Myocyte (in vitro differentiated cells): ENCODE results near the gene PILRA. TPM values are rescaled to one million over a fixed set of nuclear protein-coding genes. Genes with fewer than 3 reads are reported as not detected.
"Not testable (repeated sequence)": the region's sequence is repeated elsewhere in the genome, so short reads cannot be mapped to it uniquely, and the experiment has no call there.

ENCODE experiments used
- DNase-seq: peaks from one replicate; pipeline ENCODE4 v3.0.0-alpha.2; 2012; ENCODE audit warnings: low read depth
- polyA plus RNA-seq: library from polyadenylated mRNA; unstranded; fragments of >200 nt; gene quantifications from one replicate; pipeline ENCODE4 v1.2.1, GENCODE V29; 2012; ENCODE audit warnings: missing spikeins
- total RNA-seq: library from RNA; depleted of rRNA; stranded (reverse); fragments of >200 nt; gene quantifications from 2 replicates; pipeline ENCODE4 v1.2.3, GENCODE V29; 2014

PILRA gene
- total RNA-seq: 0.51 TPM in 1 of 2 replicates, not detected in the other
- polyA plus RNA-seq: 0.88 TPM

DNA sequence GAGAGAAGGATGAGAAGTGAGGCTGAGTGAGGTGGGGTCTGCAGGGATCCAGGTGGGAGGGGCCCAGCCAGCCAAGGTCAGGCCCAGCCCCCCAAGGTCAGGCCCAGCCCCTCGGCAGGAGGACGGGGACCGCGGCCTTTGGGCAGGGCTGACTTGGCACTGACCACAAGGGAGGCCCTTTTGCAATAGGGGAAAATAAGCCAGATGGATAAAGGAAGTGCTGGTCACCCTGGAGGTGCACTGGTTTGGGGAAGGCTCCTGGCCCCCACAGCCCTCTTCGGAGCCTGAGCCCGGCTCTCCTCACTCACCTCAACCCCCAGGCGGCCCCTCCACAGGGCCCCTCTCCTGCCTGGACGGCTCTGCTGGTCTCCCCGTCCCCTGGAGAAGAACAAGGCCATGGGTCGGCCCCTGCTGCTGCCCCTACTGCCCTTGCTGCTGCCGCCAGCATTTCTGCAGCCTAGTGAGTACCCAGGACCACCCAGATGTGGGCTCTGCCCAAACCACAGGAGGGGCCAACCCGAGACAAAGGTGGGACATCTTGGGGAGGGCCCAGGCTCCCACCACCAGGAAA, at the start of gene PILRA:
PILRA (plus strand) TSS at position 227 of the 571 bp plus-strand sequence; CDS start at position 397, 170 bp downstream.
- DNase-seq: no peak

DNA sequence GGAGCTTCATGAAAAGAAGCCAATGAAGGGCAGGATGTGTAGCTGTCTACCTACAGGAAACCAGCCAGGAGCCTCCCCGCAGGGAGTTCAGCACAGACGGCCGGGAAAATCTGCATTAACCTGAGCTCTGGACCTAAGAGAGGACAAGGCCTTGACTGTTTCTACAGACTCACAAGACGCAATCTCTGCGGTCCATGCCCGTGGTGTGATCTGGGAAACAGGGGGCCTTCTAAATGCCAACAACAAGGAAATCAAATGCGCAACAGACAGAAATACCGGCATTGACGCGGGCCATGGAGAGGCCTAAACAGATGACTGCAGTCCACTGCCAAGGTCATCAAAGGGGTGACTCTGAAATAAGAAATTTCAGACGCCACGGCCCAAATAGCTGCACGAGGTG, 49.1 kb upstream of the PILRA start:
- not testable (repeated sequence) for DNase-seq

DNA sequence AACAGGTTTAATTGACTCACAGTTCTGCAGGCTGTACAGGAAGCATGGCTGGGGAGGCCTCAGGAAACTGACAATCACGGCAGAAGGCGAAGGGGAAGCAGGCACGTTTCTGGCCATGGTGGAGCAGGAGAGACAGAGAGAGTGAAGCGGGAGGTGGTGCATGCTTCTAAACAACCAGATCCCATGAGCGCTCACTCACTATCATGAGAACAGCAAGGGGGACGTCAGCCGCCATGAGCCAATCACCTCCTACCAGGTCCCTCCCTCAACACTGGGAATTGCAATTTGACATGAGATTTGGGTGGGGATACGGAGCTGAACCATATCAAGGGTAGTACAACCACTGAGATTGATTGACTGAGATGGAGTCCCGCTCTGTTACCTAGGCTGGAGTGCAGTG, 47.6 kb upstream of the PILRA start:
- not testable (repeated sequence) for DNase-seq

DNA sequence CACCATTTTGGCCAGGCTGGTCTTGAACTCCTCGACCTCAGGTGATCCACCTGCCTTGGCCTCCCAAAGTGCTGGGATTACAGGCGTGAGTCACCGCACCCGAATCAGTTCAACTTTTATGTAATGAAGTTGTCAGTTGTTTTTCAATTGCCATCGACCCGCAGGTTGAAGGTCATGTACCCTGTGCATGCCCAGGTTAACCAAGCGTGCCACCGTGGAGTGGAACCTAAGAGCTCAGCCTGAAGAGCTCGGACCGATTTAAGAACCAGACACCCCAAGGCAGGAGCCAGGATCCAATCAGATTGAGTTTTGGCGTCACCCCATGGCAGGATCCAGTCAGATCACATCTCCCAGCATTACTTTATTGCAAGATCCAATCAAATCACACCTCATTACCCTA, 46.4 kb upstream of the PILRA start:
- DNase-seq: not testable (repeated sequence)

DNA sequence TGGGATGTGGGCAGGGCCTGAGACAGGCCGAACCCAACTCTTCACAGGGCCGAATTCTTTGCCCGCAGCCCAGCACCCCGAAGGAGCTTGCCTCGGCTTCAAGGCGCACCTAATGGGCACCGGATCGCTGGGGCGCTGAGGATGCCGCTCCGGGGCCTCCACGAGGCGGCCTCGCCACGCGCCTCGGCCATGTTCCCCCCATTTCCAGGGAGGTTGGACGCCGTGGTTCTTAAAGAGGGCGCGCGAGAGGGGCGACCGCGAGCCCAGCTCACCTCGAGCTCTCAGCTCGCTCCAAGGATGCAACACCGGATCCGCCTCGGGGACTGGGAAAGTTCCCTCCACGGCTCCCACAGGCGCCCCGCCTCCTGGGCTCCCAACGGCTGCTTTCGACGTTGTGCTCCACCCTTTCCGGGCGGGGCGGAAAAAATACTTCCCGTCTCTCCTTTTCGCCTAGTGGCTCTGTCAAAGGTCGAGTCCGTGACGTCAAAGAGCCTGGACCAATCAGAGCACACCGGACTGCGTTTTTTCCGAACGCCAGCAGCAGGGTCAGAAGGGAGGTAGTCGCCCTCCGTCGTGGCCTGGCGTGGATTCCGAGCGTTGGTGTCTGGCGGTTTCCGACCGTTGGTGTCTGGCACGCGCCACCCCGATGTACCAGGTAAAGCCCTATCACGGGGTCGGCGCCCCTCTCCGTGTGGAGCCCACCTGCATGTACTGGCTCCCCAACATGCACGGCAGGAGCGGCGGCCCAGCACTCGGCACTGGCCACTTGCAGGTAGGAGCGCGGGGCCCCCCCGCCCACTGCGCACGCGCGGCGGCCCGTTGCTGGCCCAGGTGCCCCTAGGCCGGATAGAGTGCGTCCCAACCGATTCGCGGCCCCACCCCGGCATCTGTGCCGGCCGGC, 37.5 kb upstream of the PILRA start:
- peak; percentile 96 for DNase-seq

DNA sequence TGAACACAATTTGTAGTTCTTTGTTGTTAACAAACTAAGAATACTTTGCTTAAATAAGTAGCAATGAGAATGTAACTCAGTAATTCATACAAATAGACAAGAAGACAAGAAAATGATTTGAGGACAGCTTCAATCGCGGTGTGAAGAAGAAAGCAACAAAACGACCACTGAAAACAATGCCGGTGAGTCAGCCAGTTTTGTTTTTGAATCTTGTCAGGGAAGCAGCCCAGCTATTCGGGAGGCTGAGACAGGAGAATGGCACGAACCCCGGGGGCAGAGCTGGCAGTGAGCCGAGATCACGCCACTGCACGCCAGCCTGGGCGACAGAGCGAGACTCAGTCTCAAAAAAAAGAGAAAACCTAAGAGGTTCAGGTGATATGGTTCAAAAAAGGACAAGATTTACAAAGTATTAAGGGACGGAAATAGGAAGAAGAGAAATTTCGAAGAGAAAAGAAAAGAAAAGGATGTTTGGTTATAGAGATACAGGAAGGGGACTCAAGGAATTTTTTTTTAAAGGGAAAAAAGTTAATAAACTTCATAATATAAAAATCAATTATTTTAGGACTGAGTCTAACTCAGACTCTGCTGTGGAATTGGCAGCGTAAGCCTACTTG, 35.1 kb upstream of the PILRA start:
- DNase-seq: not testable (repeated sequence)

DNA sequence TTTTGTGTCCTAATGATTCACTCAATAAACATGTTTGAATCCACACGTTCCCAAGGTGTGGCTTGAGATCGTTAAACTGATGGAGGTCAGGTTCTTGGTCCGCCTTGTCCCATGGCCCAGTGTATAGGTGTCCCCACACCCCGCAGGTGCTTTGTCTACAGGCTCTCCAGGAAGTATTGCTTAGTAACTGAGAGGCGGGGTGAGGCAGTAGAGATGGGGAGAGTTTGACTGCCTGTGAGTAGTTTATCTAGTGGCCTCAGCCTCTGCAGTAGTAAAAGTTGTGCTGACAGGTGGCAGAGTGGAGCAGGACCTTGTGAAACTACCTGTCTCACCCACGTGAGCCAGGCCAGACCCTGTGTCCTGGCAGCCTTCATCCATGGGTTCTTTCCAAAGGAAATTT, 32.0 kb upstream of the PILRA start:
- DNase-seq: not testable (repeated sequence)

DNA sequence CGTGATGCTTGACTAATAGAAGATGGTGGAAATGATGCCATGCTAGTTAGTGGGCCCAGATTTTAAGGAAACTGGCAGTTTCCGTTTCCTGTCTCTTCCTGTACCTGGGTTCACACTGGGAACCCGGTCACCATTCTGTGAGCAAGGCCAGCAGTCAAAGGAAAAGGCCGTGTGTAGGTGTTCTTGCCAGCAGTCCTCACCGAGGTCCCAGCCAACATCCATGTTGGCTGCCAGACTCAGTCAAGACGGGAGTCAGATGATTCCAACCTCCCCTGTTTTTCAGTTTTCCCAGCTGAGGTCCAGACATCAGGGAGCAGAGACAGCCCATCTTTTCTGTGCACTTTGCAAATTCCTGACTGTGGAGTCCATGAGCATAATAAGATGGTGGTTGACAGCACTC, 30.5 kb upstream of the PILRA start:
- DNase-seq: no peak

DNA sequence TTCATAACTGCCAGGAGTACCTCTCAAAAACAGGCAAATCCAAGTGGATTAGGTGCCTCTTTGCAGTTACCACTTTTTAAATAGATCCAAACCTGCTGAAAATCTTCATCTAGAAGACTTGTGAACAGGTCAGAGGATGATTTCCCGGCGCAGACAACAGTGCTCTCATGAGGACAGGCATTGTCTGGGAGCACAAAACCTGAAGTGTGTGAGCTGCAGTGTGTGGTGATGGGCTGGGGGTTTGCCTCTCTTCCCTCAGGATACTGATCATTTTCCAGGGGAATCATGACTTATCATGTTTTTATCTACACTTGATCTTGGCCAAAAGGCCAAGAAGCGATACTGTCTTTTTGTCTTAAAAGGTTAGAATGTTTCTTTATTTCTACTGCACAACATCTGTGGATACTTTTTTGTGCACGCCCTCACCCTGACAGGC, 29.1 kb upstream of the PILRA start:
- DNase-seq: not testable (repeated sequence)

DNA sequence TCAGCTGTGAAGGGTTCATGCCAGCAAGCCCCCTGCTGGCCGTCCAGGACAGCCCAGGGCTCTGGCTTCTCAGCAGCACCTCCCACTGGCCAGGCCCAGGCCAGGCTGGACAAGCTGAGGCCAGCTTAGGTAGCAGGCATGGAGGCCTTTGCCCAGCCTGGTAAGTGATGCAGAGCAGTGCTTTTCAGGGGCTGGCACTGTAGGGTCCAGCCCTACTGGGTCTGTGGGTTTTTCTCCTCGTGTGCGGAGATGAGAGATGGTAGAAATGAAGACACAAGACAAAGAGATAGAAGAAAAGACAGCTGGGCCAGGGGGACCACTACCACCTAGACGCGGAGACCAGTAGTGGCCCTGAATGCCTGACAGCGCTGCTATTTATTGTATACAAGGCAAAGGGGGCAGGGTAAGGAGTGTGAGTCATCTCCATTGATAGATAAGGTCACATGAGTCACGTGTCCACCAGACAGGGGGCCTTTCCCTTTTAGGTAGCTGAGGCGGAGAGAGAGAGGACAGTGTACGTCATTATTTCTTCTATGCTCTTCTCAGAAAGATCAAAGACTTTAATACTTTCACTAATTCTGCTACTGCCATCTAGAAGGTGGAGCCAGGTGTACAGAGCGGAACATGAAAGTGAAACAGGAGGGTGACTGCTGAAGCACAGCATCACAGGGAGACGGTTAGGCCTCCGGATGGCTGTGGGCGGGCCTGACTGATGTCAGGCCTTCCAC, 28.6 kb upstream of the PILRA start:
- DNase-seq: peak; percentile 31

DNA sequence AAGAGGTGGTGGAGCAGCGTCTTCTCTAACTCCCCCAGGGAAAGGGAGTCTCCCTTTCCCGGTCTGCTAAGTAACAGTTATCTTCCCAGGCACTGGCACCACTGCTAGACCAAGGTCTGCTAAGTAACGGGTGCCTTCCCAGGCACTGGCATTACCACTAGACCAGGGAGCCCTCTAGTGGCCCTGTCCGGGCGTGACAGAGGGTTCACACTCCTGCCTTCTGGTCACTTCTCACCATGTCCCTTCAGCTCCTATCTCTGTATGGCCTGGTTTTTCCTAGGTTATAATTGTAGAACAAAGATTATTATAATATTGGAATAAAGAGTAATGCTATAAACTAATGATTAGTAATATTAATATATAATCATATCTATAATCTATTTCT, 28.0 kb upstream of the PILRA start:
- DNase-seq: peak; percentile 61

DNA sequence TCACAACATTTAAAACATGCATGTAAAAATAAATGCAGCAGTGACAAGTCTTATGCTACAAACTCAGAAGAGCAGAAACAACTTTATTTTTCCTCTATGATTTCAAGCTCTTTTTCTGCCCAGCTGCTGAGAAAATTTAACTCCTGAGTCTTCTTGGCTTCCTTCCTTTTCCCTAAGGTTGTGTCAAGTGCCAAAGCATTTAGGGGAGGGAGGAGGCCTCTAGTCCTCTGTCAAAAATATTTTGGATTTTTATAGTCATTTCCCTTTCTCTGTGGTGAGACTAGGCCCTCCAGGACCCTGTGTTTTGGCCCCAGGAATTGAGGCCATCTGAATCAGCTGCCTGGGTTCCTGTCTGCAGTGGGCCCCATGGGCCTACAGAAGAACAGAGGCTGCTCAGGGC, 26.4 kb upstream of the PILRA start:
- no peak for DNase-seq

DNA sequence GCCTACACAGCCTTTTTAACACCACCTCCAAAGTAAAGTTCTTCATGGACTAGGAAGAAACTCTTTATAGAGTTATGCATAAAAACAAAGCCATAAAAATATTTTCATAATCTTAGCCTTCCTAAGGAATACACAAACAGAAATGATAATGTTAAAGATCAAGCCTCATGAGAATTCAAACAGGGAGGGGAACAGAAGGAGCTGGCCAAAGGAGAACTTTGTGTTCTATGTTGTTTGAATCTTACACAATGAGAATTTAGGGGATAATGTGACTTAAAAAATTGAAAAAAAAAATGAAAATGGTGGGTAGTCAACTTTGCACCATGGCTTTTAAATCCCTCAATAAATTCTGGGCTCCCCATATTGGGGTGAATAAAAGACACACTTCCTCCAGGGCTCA, 24.5 kb upstream of the PILRA start:
- DNase-seq: no peak

DNA sequence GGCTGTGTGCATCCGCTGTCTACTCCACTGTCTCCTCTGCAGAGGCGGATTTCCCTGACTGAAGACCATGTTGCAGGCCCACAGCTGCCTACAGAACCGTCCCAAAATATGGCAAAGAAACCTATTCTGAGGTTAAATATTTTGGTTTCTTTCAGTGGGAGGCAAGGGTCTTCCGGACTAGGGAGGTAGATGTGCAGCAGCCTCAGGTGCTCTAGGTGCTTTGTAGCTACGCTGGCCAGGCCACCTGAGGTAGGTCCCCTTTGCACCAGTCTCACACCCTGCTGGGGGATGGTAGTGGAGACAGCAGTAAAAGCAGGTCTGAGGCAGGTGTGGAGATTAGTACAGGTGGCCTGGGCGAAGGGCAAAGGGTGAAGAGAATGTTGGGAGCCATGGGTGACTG, 23.5 kb upstream of the PILRA start:
- DNase-seq: no peak

DNA sequence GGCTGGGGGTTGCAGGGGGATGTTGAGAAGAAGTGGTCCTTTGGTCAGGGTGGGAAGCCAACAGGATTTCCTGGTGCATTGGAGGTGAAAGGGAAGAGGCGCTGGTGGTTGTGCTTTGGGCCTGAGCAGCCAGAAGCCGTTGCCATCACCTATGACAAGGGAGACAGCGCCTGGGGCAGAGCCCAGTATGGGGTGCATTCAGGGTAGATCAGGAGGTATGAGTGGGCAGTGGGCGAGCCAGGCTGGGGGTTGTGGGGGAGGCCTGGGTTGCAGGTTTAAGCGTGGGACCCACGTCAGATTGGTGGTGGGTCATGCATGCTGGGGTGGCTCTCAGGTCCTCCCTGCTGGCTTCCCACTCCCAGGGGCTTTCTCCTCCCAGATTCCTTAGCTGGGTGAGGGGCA, 21.6 kb upstream of the PILRA start:
- DNase-seq: no peak

DNA sequence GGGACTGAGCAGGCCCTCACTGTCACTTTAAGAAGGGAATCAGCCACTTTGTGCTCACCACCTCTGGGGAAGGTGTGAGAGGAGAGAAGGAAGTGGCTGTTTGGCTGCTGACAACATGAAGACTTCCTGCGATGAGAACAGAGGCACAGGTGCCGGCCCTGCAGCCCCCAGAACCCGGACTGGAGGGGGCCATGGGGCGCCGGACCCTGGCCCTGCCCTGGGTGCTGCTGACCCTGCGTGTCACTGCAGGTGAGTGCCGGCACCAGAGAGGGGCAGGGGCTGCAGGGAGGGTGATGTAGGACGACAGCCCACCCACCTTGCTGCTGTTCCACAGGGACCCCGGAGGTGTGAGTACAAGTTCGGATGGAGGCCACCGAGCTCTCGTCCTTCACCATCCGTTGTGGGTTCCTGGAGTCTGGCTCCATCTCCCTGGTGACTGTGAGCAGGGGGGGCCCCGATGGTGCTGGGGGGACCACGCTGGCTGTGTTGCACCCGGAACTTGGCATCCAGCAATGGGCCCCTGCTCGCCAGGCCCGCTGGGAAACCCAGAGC, 21.0 kb upstream of the PILRA start:
- DNase-seq: not testable (repeated sequence)

DNA sequence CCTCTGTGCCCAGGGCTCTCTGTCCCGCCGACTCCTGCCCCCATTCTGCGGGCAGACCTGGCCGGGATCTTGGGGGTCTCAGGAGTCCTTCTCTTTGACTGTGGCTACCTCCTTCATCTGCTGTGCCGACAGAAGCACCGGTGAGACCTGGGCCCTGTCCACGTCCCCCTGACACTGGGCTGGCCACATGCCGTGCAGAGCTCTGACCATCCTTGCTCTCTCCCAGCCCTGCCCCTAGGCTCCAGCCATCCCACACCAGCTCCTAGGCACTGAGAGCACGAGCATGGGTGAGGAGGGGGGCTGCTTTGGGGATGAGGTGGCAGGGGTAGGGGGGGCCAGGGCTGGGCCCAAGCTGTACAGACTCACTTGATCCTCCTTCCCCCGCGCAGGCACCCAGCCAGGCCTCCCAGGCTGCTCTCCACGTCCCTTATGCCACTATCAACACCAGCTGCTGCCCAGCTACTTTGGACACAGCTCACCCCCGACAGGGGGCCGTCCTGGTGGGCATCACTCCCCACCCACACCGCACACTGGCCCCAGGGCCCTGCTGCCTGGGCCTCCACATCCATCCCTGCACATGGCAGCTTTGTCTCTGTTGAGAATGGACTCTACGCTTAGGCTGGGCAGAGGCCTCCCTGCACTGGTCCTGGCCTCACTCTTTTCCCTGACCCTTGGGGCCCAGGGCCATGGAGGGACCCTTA, 20.2 kb upstream of the PILRA start:
- DNase-seq: no peak

DNA sequence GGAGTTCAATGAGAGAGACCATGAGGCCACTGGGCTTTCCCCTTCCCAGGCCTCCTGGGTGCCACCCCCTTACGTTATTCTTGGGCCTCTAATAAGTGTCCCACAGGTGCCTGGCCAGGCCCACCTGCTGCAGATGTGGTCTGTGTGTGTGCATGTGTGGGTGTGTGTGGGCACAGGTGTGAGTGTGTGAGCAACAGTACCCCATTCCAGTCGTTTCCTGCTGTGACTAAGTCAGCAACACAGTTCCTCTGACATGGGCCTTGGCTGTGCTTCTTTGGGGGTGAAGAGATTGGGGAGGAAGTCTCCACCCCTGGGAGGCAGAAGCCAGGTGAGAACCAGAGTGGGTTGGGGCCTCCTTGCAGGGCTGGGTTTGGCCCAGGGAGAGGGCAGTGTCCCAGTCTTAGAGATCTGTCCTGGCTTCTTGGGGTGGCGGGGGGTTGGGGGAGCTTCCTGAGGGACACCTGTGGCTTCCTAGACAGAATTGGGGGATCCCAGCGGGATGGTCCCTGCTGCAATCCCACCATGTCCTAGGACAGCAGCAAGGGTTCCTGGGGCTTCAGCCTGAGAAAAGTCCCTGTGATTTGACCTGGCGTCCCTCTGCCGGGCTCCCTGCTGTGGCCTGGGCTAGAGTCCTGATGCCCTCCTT, 19.5 kb upstream of the PILRA start:
- no peak for DNase-seq

DNA sequence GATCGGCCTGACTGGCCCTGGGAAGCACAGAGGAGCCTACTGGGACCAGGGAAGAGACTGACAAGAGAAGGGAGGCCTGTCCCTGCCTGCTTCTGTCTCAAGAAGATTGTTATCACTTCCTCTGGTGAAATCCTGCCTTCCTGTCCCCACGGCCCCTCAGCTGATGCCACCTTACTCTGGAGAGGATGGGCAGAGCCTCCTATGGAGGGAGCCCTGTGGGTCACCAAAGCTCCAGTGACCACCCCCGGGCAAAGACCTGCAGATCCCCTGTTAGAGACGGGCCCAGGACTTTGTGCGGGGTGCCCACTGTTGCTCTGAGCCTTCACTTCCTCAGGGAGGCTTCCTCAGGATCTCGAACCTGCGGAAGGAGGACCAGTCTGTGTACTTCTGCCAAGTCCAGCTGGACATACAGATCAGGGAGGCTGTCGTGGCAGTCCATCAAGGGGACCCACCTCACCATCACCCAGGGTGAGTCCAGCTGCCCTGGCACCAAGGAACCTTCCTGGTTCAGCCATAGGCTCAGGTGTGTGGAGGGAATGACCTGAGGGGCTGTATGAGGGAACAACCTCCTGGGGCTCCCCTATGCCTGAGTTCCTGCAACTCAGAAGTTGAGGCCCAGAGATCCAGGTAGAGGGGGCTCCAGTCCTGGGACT, 16.7 kb upstream of the PILRA start:
- DNase-seq: no peak
